ENCODE results near the gene ANKRD11. TPM values are rescaled to one million over a fixed set of nuclear protein-coding genes. Genes with fewer than 3 reads are reported as not detected.
"Not testable (repeated sequence)": the region's sequence is repeated elsewhere in the genome, so short reads cannot be mapped to it uniquely, and the experiment has no call there.

ANKRD11 gene
- total RNA-seq, 1 donor from 2014 or later, result 165 TPM

DNA sequence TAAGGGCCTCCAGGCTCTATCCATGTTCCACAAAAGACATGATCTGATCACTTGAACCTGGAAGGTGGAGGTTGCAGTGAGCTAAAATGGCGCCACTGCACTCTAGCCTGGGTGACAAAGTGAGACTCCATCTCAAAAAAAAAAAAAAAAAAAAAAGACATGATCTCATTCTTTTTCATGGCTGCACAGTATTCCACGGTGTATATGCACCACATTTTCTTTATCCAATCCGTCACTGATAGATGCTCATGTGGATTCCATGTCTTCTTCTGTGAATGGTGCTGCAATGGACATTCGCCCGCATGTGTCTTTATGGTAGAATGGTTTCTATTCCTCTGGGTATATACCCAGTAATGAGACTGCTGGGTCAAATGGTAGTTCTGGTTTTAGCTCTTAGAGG, 124.4 kb downstream of the ANKRD11 start:
- no peaks in the 10 kb centered on the region for H3K9me3 Mint-ChIP-seq (ENCODE audit: unreplicated experiment)
- H3K36me3 Mint-ChIP-seq (ENCODE audit: low read depth, unreplicated experiment), result peaks cover 16% of the 10 kb centered on the region
- no peak for DNase-seq (ENCODE audit: low spot score)
- H3K4me1 Mint-ChIP-seq (ENCODE audit: unreplicated experiment), result peaks cover 55% of the 10 kb centered on the region
- TF ChIP-seq, protein P1, sequence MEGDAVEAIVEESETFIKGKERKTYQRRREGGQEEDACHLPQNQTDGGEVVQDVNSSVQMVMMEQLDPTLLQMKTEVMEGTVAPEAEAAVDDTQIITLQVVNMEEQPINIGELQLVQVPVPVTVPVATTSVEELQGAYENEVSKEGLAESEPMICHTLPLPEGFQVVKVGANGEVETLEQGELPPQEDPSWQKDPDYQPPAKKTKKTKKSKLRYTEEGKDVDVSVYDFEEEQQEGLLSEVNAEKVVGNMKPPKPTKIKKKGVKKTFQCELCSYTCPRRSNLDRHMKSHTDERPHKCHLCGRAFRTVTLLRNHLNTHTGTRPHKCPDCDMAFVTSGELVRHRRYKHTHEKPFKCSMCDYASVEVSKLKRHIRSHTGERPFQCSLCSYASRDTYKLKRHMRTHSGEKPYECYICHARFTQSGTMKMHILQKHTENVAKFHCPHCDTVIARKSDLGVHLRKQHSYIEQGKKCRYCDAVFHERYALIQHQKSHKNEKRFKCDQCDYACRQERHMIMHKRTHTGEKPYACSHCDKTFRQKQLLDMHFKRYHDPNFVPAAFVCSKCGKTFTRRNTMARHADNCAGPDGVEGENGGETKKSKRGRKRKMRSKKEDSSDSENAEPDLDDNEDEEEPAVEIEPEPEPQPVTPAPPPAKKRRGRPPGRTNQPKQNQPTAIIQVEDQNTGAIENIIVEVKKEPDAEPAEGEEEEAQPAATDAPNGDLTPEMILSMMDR (IDR thresholded peaks at IDR 0.05; ENCODE audit: unreplicated experiment), result no peak
- no peak overlapping the region for H3K4me3 Mint-ChIP-seq (ENCODE audit: unreplicated experiment)
- no peak overlapping the region for H3K27ac Mint-ChIP-seq (ENCODE audit: unreplicated experiment)
- H3K27me3 Mint-ChIP-seq (ENCODE audit: unreplicated experiment), result peaks cover 9% of the 10 kb centered on the region

DNA sequence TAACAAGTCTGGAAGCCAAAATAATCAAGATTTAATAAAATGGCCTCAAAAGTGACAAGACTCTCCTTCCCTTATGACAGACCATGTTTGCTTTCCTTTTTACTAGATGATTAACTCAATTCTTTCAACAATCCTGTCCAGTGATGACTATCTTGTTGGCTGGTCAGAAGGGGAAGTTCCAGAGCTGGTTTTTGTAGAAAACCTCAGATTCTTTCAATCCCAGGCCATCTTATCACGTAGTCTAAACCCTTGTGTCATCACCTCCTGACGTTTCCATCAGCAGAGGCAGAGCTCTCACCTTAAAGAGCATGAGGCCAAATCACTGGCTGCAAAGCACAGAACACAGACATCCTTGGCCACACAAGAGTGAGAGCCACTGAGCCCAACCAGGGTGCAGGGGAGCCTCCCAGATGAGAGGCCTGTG, 125.3 kb downstream of the ANKRD11 start:
- TF ChIP-seq, protein P1 (IDR thresholded peaks at IDR 0.05; ENCODE audit: unreplicated experiment), result no peak
- peaks cover 56% of the 10 kb centered on the region for H3K4me1 Mint-ChIP-seq (ENCODE audit: unreplicated experiment)
- no peak overlapping the region for H3K27ac Mint-ChIP-seq (ENCODE audit: unreplicated experiment)

DNA sequence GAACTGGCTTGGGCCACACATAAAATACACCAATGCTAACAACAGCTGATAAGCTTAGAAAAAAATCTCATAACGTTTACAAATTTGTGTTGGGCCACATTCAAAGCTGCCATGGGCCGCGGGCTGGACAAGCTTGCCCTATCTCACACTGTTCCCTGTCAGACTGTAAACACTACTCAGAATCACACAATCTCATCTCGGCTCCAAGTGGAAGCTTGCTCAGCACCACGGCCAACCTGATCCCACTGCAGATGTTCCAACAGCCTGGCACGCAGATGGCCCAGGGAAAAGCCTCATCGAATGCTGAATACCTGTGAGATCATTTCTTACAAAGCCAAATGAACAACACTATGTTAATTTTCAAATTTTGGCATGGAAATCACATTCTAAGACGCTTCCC, 125.8 kb downstream of the ANKRD11 start:
- Mint-ChIP-seq H3K27ac (ENCODE audit: unreplicated experiment) (peak overlapping the region; percentile 65), H3K9me3 (ENCODE audit: unreplicated experiment) (no peaks in the 10 kb centered on the region), H3K4me1 (ENCODE audit: unreplicated experiment) (peaks cover 54% of the 10 kb centered on the region), H3K36me3 (ENCODE audit: low read depth, unreplicated experiment) (peaks cover 15% of the 10 kb centered on the region), H3K27me3 (ENCODE audit: unreplicated experiment) (peaks cover 9% of the 10 kb centered on the region), H3K4me3 (ENCODE audit: unreplicated experiment) (no peak overlapping the region)
- TF ChIP-seq, protein P1 (IDR thresholded peaks at IDR 0.05; ENCODE audit: unreplicated experiment), result no peak
- DNase-seq (ENCODE audit: low spot score), result no peak

More for the DNA sequence above, 125.3 kb downstream of the ANKRD11 start:
- peaks cover 15% of the 10 kb centered on the region for H3K36me3 Mint-ChIP-seq (ENCODE audit: low read depth, unreplicated experiment)
- H3K4me3 Mint-ChIP-seq (ENCODE audit: unreplicated experiment), result no peak overlapping the region
- H3K9me3 Mint-ChIP-seq (ENCODE audit: unreplicated experiment), result no peaks in the 10 kb centered on the region
- no peak for DNase-seq (ENCODE audit: low spot score)
- H3K27me3 Mint-ChIP-seq (ENCODE audit: unreplicated experiment), result peaks cover 9% of the 10 kb centered on the region

DNA sequence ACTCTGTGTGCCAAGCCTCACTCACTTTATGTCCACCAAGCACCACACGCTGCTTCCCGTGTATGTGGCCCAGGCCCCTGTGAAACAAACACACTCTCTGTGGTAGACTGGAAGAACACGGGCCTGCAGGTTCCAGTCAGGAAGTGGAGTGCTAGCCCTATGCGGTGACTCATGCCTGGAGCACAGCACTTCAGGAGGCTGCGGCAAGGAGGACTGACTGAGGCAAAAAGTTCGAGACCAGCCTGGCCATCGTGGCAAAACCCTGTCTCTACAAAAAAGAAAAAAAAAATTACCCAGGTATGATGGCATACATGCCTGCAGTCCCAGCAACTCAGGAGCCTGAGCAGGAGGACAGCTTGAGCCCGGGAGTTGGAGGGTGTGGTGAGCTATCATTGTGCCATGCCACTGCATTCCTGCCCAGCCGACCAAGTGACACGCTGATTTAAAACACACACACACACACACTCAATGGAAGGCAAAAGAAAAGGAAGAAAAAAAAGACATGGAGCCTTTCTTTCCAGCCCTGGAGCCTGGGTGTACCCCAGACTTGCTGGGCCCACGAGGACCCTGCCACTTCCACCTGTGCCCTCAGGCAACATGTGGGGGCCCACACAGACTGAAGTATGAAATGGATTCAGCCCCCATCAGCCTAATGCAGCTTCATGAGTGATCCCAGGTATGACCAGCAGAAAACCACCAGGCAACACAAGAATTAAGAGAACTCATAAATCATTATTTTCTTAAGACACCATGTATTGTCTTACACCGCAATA, 126.6 kb downstream of the ANKRD11 start:
- DNase-seq (ENCODE audit: low spot score), result no peak
- TF ChIP-seq, protein P1 (IDR thresholded peaks at IDR 0.05; ENCODE audit: unreplicated experiment), result no peak
- Mint-ChIP-seq H3K9me3 (ENCODE audit: unreplicated experiment) (no peaks in the 10 kb centered on the region), H3K27me3 (ENCODE audit: unreplicated experiment) (peaks cover 9% of the 10 kb centered on the region), H3K4me3 (ENCODE audit: unreplicated experiment) (no peak overlapping the region), H3K27ac (ENCODE audit: unreplicated experiment) (peak overlapping the region; percentile 75), H3K36me3 (ENCODE audit: low read depth, unreplicated experiment) (peaks cover 9% of the 10 kb centered on the region), H3K4me1 (ENCODE audit: unreplicated experiment) (peaks cover 48% of the 10 kb centered on the region)

DNA sequence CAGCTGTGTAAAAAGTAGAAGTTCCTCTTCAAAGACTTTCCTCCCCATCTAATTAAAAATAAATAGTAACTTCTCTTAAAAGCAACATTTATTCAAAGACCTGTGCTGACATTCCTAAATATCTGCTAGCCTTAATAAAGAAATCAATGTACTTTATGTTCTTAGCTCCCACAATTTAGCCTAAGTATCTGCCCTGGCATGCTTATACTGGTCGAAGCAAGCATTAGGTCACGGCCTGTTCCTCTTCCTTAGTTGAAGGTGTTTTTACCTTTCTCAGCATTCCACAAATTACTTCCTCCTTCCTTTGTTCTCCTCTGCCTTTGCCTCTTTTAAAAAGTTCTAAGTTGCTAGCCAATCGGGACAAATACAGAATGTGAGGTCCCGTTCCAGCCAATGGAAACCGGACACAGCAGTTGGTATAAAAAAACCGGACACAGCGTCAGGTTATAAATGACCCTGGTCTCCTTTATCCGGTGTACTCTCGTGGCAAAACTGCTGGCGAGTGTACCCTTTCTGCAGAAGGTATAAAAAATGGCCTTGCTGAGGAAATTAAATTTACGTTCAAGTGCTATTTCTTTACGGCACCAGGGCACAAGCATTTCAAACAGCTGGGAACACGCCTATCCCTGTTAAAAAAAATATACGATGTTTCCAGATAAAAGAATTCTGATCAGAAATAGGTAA, 127.7 kb downstream of the ANKRD11 start:
- not testable (repeated sequence) for H3K36me3 Mint-ChIP-seq (ENCODE audit: low read depth, unreplicated experiment); H3K4me3 Mint-ChIP-seq (ENCODE audit: unreplicated experiment); H3K27me3 Mint-ChIP-seq (ENCODE audit: unreplicated experiment); H3K9me3 Mint-ChIP-seq (ENCODE audit: unreplicated experiment); DNase-seq (ENCODE audit: low spot score)
- Mint-ChIP-seq H3K27ac (ENCODE audit: unreplicated experiment) (peak overlapping the region; percentile 74), H3K4me1 (ENCODE audit: unreplicated experiment) (peaks cover 51% of the 10 kb centered on the region)
